ENCODE measurements around the gene SORCS3.

The SORCS3 gene

DNA sequence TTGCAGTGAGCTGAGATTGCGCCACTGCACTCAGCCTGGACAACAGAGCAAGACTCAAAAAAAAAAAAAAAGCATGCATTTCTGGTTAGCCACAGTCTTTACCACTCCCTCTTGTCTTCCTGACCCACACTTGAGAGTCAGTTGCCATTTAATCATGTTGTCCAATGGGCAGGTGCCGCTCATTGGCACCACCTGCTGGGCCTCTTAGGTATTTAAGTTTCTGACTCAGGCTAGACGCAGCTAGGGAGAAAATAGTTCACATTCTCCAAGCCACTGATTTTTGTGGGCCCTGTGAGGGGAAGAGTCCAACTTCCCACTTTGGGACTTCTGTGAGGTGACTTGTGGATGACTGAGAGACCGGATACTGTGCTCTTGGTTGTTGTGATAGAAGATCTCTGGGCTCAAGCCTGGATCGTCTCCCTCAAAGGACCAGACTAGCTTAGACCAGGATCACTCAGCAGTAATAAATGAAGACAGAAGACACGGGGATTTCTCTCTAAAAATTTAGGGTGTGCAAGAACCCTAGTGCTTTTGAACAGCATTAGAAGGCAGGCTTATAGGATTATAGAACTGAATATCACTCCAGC is 26.8 kb upstream of the SORCS3 start:
- H3K4me3 ChIP-seq (ENCODE audit: low read depth, low read length) = no peak overlapping the region
- no peak for DNase-seq (ENCODE audit: low read depth)
- TF ChIP-seq, protein P1, sequence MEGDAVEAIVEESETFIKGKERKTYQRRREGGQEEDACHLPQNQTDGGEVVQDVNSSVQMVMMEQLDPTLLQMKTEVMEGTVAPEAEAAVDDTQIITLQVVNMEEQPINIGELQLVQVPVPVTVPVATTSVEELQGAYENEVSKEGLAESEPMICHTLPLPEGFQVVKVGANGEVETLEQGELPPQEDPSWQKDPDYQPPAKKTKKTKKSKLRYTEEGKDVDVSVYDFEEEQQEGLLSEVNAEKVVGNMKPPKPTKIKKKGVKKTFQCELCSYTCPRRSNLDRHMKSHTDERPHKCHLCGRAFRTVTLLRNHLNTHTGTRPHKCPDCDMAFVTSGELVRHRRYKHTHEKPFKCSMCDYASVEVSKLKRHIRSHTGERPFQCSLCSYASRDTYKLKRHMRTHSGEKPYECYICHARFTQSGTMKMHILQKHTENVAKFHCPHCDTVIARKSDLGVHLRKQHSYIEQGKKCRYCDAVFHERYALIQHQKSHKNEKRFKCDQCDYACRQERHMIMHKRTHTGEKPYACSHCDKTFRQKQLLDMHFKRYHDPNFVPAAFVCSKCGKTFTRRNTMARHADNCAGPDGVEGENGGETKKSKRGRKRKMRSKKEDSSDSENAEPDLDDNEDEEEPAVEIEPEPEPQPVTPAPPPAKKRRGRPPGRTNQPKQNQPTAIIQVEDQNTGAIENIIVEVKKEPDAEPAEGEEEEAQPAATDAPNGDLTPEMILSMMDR (IDR thresholded peaks at IDR 0.05; ENCODE audit: low read depth, low read length, missing control alignments) = peak; percentile 72

DNA sequence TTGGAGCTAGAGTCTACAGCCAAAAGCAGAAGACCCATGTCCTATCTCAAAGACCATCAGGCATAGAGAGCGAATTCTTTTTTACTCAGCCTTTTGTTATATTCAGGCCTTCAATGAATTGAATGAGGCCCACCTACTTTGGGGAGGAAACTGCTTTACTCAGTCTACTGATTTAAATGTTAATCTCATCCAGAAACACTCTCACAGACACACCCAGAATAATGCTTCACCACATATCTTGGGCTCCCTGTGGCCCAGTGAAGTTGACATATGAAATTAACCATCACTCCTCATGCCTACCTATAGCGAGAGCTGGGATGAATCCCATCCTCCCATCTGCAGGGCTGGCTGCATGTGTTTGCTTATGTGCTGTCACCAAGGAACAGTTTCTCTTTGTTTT is 26.0 kb upstream of the SORCS3 start:
- no peak for DNase-seq (ENCODE audit: low read depth)
- TF ChIP-seq, protein P1 (IDR thresholded peaks at IDR 0.05; ENCODE audit: low read depth, low read length, missing control alignments) = no peak
- no peak overlapping the region for H3K4me3 ChIP-seq (ENCODE audit: low read depth, low read length)

DNA sequence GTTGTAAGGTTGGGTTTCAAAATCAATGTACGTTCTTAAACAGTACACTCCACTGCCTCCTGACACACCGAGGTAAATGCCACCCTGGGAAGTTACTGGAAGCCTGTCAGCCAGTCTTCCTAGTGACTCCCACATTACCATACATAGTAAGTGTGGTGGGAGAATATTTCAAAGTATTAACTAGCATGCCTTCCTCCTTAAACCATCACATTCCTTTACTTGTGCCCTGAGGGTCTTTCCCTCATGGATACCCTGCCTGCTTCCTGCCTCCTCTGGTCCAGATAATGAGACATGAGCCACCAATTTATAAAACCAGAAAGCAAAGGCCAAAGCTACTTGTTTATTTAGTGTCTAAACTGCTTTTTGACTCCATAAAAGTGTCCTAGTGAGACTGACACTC is 23.3 kb upstream of the SORCS3 start:
- DNase-seq (ENCODE audit: low read depth) = no peak
- TF ChIP-seq, protein P1 (IDR thresholded peaks at IDR 0.05; ENCODE audit: low read depth, low read length, missing control alignments) = no peak
- no peak overlapping the region for H3K4me3 ChIP-seq (ENCODE audit: low read depth, low read length)

DNA sequence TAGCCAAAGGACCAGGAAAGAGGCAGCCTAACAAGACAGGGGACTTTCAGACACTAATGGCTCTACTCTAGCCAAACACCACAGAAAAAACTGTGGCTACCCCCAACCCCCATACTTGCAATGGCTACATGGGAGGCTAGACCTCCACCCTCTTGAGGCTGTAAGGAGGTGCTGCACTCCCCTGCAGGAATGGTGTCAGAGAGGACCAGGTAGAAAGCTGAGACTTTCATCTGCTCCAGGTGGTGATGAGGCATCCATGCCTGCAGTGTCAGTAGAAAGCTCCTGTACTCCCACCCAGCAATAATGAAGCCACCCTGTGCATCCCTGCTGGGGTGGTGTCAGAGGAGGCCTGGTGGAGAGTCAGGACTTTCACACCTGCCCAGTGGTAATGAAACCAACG is 18.9 kb upstream of the SORCS3 start:
- TF ChIP-seq, protein P1 (IDR thresholded peaks at IDR 0.05; ENCODE audit: low read depth, low read length, missing control alignments) = no peak
- H3K4me3 ChIP-seq (ENCODE audit: low read depth, low read length) = no peak overlapping the region
- DNase-seq (ENCODE audit: low read depth) = no peak

DNA sequence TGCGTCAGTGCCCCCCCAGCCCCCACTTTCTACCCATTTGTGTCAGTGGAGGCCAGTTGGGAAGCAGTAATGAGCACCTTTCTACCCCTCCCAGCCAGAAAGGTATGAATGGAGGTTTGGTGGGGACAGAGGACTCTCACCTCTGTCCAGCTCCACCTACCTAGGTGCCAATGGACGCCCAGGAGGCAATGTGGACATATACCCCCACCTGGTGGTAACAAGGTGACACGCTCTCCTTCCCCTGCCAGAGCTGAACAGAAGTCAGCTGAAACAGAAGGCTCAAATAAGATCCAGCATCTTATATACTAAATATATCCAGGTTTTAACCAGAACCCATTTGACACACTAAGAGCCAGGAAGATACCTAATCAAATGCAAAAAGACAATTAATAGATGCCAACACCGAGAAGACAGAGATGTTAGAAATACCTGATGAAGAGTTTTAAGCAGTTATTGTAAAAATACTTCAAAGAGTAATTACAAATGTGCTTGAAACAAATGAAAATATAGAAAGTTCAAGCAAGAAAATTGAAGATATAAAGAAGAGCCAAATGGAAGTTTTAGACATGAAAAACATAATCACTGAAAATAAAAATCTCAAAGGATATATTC is 18.4 kb upstream of the SORCS3 start:
- TF ChIP-seq, protein P1 (IDR thresholded peaks at IDR 0.05; ENCODE audit: low read depth, low read length, missing control alignments) = peak; percentile 46
- H3K4me3 ChIP-seq (ENCODE audit: low read depth, low read length) = no peak overlapping the region
- no peak for DNase-seq (ENCODE audit: low read depth)

DNA sequence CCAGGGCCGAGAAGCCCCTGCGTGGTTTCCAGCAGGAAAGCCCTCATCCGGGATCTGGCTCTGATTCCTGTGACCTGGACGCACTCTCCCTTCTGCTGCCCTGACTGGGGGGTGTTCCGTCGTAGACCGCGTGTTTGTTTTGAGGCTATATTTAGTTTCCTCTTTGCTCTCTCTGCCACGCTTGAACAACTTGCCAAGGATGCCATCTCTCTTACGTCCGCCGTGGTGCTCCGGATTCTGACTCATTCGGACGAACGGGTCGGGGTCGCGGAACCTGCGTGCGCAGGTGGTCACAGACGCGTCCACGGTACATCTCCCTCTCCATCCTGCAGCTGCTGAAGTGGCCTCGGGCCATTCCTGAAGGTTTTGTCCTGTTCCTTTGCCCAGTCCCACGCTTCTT is 10.4 kb upstream of the SORCS3 start:
- no peak for DNase-seq (ENCODE audit: low read depth)
- TF ChIP-seq, protein P1 (IDR thresholded peaks at IDR 0.05; ENCODE audit: low read depth, low read length, missing control alignments) = no peak
- no peak overlapping the region for H3K4me3 ChIP-seq (ENCODE audit: low read depth, low read length)

DNA sequence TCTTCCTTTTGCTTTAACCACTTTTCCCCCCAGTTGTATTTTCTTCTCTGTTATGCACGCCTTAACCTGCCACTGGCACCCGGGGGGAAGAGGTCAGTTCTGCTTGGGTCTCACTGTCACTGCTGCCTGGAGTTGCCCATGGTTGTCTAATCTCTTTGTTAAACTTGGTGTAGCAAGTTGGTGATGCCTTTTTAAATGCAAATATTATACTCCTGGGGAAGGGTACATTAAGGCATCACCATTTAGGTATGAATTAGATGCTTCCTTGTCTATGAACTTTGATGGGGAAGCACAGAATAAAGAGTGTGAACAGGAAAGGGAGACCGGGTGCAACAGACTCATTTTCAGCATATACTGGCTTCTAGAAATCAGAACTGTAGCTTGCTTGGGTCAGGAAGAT is 9.1 kb upstream of the SORCS3 start:
- no peak for DNase-seq (ENCODE audit: low read depth)
- TF ChIP-seq, protein P1 (IDR thresholded peaks at IDR 0.05; ENCODE audit: low read depth, low read length, missing control alignments) = no peak
- H3K4me3 ChIP-seq (ENCODE audit: low read depth, low read length) = no peak overlapping the region

Measured in GM12864 (cell line).